GM23248 (cell line): ENCODE results near the gene RIC8B. TPM values are rescaled to one million over a fixed set of nuclear protein-coding genes. Genes with fewer than 3 reads are reported as not detected.

Experiments
- DNase-seq: peaks from one replicate; pipeline ENCODE4 v3.0.0-alpha.2; 2015
- H2AFZ ChIP-seq: fragments of 200-600 bp; sonication (generic); 2 replicates; pipeline ENCODE4 v1.6.1; 2016; ENCODE audit warnings: antibody characterized with exemption
- H3F3A ChIP-seq: fragments of 200-600 bp; sonication (generic); 2 replicates; pipeline ENCODE4 v1.6.1; 2016; ENCODE audit warnings: mild to moderate bottlenecking, antibody characterized with exemption, mixed run types; ENCODE audit not compliant: insufficient read depth
- H3K27ac ChIP-seq: fragments of 200-600 bp; sonication (generic); 2 replicates; pipeline ENCODE4 v1.5.1; 2016; ENCODE audit warnings: mild to moderate bottlenecking
- H3K27me3 ChIP-seq: fragments of 200-600 bp; sonication (generic); replicated peaks from 2 replicates; pipeline ENCODE4 v1.6.1; 2016; ENCODE audit warnings: mild to moderate bottlenecking; ENCODE audit not compliant: insufficient read depth
- H3K36me3 ChIP-seq: fragments of 200-600 bp; sonication (generic); 2 replicates; pipeline ENCODE4 v1.6.1; 2016; ENCODE audit warnings: low read depth, mild to moderate bottlenecking
- H3K4me1 ChIP-seq: fragments of 200-600 bp; sonication (generic); 2 replicates; pipeline ENCODE4 v1.6.1; 2016; ENCODE audit warnings: mild to moderate bottlenecking; ENCODE audit not compliant: insufficient read depth
- H3K4me2 ChIP-seq: fragments of 200-600 bp; sonication (generic); one replicate; pipeline ENCODE4 v1.6.1; 2016; ENCODE audit warnings: mild to moderate bottlenecking; ENCODE audit not compliant: unreplicated experiment
- H3K4me3 ChIP-seq: fragments of 200-600 bp; sonication (generic); 2 replicates; pipeline ENCODE4 v1.5.1; 2016; ENCODE audit warnings: mild to moderate bottlenecking
- H3K79me2 ChIP-seq: fragments of 200-600 bp; sonication (generic); 2 replicates; pipeline ENCODE4 v1.6.1; 2016; ENCODE audit warnings: mild to moderate bottlenecking; ENCODE audit not compliant: insufficient read depth
- H3K9ac ChIP-seq: fragments of 200-600 bp; sonication (generic); 2 replicates; pipeline ENCODE4 v1.6.1; 2016; ENCODE audit warnings: mild to moderate bottlenecking
- H3K9me2 ChIP-seq: fragments of 200-600 bp; sonication (generic); 2 replicates; pipeline ENCODE4 v1.6.1; 2016; ENCODE audit warnings: mixed run types, mild to moderate bottlenecking, moderate library complexity; ENCODE audit not compliant: insufficient read depth
- H3K9me3 ChIP-seq: fragments of 200-600 bp; sonication (generic); one replicate; pipeline ENCODE4 v1.6.1; 2017; ENCODE audit warnings: low read depth
- H4K20me1 ChIP-seq: fragments of 200-600 bp; sonication (generic); 2 replicates; pipeline ENCODE4 v1.6.0; 2016; ENCODE audit not compliant: insufficient read depth
- EZH2 ChIP-seq: fragments of 200-600 bp; sonication (generic); IDR thresholded peaks from 2 replicates; pipeline ENCODE4 v1.6.1; 2018; ENCODE audit warnings: antibody characterized with exemption, mild to moderate bottlenecking; ENCODE audit not compliant: insufficient read depth, poor library complexity, severe bottlenecking
- EZH2phosphoT487 ChIP-seq: fragments of 200-600 bp; sonication (generic); IDR thresholded peaks from 2 replicates; pipeline ENCODE4 v1.6.1; 2018; ENCODE audit warnings: antibody characterized with exemption, moderate library complexity, mild to moderate bottlenecking, low read depth; ENCODE audit not compliant: insufficient read depth
- WGBS, 2 experiments: methylation state at CpG; one replicate each; pipeline ENCODE4 v1.1.6; 2015 to 2017; ENCODE audit warnings: low lambda C conversion rate in 2 of 2, low coverage in 1 of 2; ENCODE audit errors: missing lambda C conversion rate in 2 of 2; 5-methylcytosine and 5-hydroxymethylcytosine counted together
- in situ Hi-C: fragments of 300-500 bp; cut with MboI; formaldehyde crosslinking; loops from 2 replicates; pipeline ENCODE4 v1.15.0; 2020
- polyA plus RNA-seq: library from polyadenylated mRNA; unstranded; fragments of >200 nt; fragmentation: Nextera tagmentation; extraction: Ambion mirVana; gene quantifications from 2 replicates; pipeline ENCODE4 v1.2.1, GENCODE V29; 2016
- total RNA-seq: library from RNA; depleted of rRNA; stranded (reverse); fragments of >200 nt; shearing (Covaris generic); gene quantifications from 2 replicates; pipeline ENCODE4 v1.2.3, GENCODE V29; 2014

The RIC8B gene
- total and polyA plus RNA-seq, 2 experiments from 2014 or later: 6.8 to 7.6 TPM

DNA sequence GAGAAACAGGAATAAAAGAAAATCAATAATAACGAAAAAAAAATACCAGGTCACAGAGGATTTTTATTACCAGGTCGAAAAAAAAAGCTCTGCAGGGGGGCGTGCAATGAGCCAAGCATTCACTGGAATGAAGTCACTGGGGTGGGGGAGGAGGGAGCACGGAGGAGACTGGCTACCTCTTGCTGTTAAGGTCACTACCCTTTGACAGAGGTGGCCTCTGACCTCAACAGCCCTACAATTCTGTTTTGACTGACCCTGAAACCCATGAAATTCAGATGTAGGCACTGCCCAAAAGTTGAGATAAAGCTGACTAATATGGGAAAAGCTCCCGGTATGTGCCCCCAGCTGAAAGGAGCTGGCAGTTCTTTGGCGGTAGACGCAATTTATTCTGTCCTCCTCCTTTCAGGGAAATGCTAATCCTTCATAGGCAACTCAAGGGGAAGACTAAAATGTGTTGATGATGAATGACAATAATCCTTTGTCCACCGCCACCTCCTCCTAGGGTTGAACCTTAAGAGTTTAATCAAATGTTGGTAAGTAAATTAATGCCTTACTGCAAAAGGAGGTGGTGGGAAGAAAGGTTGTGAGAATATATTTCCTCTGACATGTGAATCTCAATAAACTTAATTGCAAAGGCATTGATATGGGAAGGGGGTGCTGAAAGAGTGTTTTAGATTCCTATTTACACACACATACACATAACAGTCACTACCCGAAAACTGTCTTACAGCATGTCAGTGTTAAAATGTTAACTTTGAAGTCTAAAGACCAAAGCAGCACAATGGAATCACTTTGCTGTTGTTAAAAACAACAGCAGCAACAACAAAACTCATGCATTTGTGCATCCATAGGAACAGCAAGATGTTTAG lies 6.3 kb upstream of the RIC8B start:
- in situ Hi-C loops: no loop called here
- DNase-seq: no peak

DNA sequence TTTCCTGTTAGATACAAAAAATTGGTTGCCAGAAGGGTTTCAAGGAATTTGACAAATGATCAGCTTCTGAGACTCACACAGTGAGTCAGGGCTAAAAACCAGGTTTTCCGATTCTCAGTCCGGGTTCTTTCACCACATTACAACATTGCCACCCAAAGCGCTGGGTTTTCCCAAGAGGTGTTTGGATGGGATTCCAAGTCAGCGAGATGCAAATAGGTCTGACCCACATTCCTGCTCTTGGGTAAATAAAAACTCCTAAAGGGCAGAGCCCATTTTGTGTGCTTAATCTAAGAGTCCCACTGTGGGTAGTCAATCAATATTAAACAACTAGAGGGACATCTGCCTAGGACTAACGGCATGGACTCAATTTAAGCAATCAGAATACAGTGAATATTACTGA lies 5.4 kb upstream of the RIC8B start:
- no peak for TF ChIP-seq EZH2
- no peak for TF ChIP-seq EZH2phosphoT487
- H3K4me1 ChIP-seq: no peaks in the 10 kb centered on the region
- no peak overlapping the region for H3K27ac ChIP-seq
- H3K4me2 ChIP-seq: no peak overlapping the region
- no peaks in the 10 kb centered on the region for H3K36me3 ChIP-seq
- H3K4me3 ChIP-seq: no peak overlapping the region
- peak overlapping the region; percentile 54 for H2AFZ ChIP-seq
- no peaks in the 10 kb centered on the region for H3K9me3 ChIP-seq
- no peaks in the 10 kb centered on the region for H3K79me2 ChIP-seq
- 0 out of 2 replicates have a peak, but pooled peaks cover 4% of the 10 kb centered on the region for H3K27me3 ChIP-seq
- DNase-seq: peak; percentile 23
- no peak overlapping the region for H3K9ac ChIP-seq
- 27 to 47% methylated on average over 5 of the region's 5 CpGs for WGBS, 2 experiments
- H3K9me2 ChIP-seq: no peaks in the 10 kb centered on the region
- no peaks in the 10 kb centered on the region for H3F3A ChIP-seq
- no peaks in the 10 kb centered on the region for H4K20me1 ChIP-seq
- in situ Hi-C loops: no loop called here

More for the DNA sequence above, 6.3 kb upstream of the RIC8B start:
- no peak overlapping the region for H2AFZ ChIP-seq
- H4K20me1 ChIP-seq: no peaks in the 10 kb centered on the region
- no peaks in the 10 kb centered on the region for H3K9me2 ChIP-seq
- no peak overlapping the region for H3K4me3 ChIP-seq
- no peak overlapping the region for H3K4me2 ChIP-seq
- no peaks in the 10 kb centered on the region for H3K4me1 ChIP-seq
- 0 out of 2 replicates have a peak, but pooled peaks cover 4% of the 10 kb centered on the region for H3K27me3 ChIP-seq
- no peaks in the 10 kb centered on the region for H3K36me3 ChIP-seq
- no peak overlapping the region for H3K27ac ChIP-seq
- H3K79me2 ChIP-seq: no peaks in the 10 kb centered on the region
- no peaks in the 10 kb centered on the region for H3F3A ChIP-seq
- H3K9ac ChIP-seq: no peak overlapping the region
- 64 to 67% methylated on average over 9 of the region's 9 CpGs for WGBS, 2 experiments
- no peak for TF ChIP-seq EZH2phosphoT487
- no peak for TF ChIP-seq EZH2
- no peaks in the 10 kb centered on the region for H3K9me3 ChIP-seq

DNA sequence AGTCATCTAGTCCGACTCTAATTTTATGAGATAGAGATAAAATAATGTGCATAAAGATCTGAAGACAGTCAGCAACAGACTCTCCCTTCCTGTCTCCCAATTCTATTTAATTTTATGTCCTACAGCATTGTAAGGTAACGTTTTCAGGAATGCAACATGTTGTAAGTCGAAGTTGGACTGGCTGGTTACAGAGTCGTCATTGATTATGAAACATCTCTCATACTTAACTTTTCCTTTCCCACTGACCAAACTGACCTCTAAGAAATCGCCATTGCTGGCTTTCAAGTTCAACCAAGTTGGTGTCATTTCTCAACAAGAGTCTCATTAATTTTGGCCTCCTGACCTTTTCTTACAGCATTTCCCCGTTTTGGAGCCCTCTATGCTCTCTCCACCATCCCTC lies 4.9 kb upstream of the RIC8B start:
- Histone ChIP-seq H3K9me3 (no peaks in the 10 kb centered on the region), H3K9ac (no peak overlapping the region), H3K4me3 (no peak overlapping the region), H3K4me1 (no peaks in the 10 kb centered on the region), H4K20me1 (no peaks in the 10 kb centered on the region), H2AFZ (peak overlapping the region; percentile 54), H3F3A (no peaks in the 10 kb centered on the region), H3K27ac (no peak overlapping the region), H3K9me2 (no peaks in the 10 kb centered on the region), H3K4me2 (no peak overlapping the region), H3K36me3 (no peaks in the 10 kb centered on the region), H3K27me3 (0 out of 2 replicates have a peak, but pooled peaks cover 4% of the 10 kb centered on the region), H3K79me2 (no peaks in the 10 kb centered on the region)
- in situ Hi-C loops: no loop called here
- WGBS, 2 experiments: 6% methylated on average over 6 of the region's 6 CpGs
- TF ChIP-seq EZH2phosphoT487: no peak
- no peak for TF ChIP-seq EZH2
- DNase-seq: peak; percentile 31

DNA sequence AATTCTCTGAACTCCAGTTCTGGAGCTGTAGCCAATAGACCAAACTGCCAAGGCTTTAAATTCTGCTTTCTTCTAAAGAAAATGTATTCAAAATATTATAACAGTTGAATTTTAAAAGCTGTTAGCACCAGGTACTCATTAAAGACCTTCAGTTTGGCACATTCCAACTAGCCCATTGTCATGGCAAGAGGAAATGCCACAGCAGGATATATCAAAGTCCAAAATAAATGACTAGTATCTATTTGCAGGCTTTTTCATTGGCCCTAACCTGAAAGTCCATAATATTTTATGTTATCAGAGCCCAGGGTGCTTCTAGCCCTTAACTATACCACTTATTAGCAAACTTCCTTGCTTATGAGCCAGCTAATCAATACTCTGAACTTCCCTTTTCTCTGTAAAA lies 3.1 kb upstream of the RIC8B start:
- H3K4me1 ChIP-seq: 0 out of 2 replicates have a peak, but pooled peaks cover 10% of the 10 kb centered on the region
- no peak overlapping the region for H3K4me3 ChIP-seq
- 0 out of 2 replicates have a peak, but pooled peaks cover 4% of the 10 kb centered on the region for H3K27me3 ChIP-seq
- no peaks in the 10 kb centered on the region for H3K36me3 ChIP-seq
- no peaks in the 10 kb centered on the region for H3F3A ChIP-seq
- H3K79me2 ChIP-seq: peaks cover 18% of the 10 kb centered on the region
- H3K9me3 ChIP-seq: no peaks in the 10 kb centered on the region
- no peak for DNase-seq
- no peak overlapping the region for H3K27ac ChIP-seq
- in situ Hi-C loops: no loop called here
- TF ChIP-seq EZH2 (no peak), EZH2phosphoT487 (no peak)
- H2AFZ ChIP-seq: no peak overlapping the region
- no peaks in the 10 kb centered on the region for H4K20me1 ChIP-seq
- H3K9ac ChIP-seq: no peak overlapping the region
- H3K9me2 ChIP-seq: no peaks in the 10 kb centered on the region
- H3K4me2 ChIP-seq: no peak overlapping the region
